Astrocyte of the cerebellum (primary cell): ENCODE data around the gene MS4A18.

Experiments
- DNase-seq: peaks from one replicate; pipeline ENCODE4 v3.0.0-alpha.2; 2011; ENCODE audit warnings: low read depth
- H3K4me3 ChIP-seq: 2 replicates; pipeline ENCODE4 v1.5.1; 2011; ENCODE audit warnings: mild to moderate bottlenecking, low read depth, low read length, moderate library complexity
- in situ Hi-C: cut with HindIII; loops from 2 replicates; pipeline ENCODE4 v1.10.0; 2017; ENCODE audit warnings: low sequenced_read_pairs
- TF ChIP-seq, protein P1 (sequence below): IDR thresholded peaks from 2 replicates; pipeline ENCODE4 v1.5.1; 2012; ENCODE audit warnings: low read length, low read depth, moderate library complexity, mild to moderate bottlenecking; ENCODE audit errors: missing control alignments

MS4A18 gene

DNA sequence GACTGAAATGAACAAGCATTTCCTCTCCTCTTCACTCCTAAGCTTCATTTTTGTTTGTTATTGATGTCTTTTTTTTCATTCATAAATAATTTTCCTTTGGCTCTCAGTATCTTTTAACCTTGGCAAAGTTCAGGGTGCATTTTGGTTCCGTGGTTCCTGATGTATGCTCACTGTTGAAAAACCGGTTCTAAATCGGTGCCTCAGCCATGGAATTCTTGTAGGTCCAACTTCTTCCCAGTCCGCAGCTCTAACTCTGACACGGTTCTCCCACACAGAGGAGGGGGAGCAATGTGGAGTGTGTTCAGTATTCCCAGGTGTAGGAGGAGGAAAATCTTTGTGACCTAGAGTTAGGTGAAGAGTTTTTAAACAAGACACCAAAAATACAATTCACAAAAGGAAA, 19.6 kb downstream of the MS4A18 start:
- TF ChIP-seq, protein P1, sequence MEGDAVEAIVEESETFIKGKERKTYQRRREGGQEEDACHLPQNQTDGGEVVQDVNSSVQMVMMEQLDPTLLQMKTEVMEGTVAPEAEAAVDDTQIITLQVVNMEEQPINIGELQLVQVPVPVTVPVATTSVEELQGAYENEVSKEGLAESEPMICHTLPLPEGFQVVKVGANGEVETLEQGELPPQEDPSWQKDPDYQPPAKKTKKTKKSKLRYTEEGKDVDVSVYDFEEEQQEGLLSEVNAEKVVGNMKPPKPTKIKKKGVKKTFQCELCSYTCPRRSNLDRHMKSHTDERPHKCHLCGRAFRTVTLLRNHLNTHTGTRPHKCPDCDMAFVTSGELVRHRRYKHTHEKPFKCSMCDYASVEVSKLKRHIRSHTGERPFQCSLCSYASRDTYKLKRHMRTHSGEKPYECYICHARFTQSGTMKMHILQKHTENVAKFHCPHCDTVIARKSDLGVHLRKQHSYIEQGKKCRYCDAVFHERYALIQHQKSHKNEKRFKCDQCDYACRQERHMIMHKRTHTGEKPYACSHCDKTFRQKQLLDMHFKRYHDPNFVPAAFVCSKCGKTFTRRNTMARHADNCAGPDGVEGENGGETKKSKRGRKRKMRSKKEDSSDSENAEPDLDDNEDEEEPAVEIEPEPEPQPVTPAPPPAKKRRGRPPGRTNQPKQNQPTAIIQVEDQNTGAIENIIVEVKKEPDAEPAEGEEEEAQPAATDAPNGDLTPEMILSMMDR, result no peak
- no peak overlapping the region for H3K4me3 ChIP-seq
- no peak for DNase-seq
- in situ Hi-C loops, result no loop called here

DNA sequence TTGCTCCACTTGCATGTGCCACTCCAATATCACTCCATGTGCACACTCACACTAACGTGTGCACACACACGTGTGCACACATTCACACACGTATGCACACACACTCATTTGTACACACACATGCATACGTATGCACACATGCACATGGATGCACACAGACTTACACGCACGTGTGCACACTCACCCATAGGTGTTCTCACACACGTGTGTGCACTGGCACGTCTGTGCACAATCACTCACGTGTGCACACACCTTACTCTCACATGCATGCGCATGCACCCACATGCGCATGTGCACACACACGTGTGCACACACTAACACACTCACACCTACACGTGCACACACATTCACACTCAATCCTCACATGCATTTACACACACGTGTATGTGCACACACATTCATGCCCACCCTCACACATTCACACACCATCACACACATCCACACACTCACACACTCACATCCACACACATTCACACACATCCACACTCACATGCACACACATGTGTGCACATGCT, 22.9 kb downstream of the MS4A18 start:
- in situ Hi-C loops, result no loop called here
- DNase-seq, result no peak
- no peak overlapping the region for H3K4me3 ChIP-seq
- TF ChIP-seq, protein P1, result no peak

DNA sequence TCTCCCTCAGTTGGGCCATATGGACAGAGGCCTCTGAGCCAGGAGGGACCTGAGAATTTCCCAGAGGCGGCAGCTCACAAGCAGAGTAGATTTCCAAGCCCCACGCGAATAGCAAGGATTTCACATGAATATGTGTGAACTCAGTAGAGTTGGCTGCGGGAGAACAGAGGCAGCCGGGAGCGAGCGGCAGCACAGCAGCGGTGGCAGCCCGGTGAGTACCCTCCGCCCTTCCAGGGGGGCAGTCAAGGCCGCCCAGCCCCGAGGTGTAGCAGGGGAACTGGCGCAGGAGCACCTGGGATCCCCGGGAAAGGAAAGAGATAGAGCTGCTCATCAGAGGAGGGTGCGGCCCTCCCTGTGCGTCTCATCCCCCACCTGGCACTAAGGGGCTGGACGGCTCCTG, 23.7 kb downstream of the MS4A18 start:
- TF ChIP-seq, protein P1, result no peak
- no peak for DNase-seq
- H3K4me3 ChIP-seq, result no peak overlapping the region
- in situ Hi-C loops, result no loop called here

DNA sequence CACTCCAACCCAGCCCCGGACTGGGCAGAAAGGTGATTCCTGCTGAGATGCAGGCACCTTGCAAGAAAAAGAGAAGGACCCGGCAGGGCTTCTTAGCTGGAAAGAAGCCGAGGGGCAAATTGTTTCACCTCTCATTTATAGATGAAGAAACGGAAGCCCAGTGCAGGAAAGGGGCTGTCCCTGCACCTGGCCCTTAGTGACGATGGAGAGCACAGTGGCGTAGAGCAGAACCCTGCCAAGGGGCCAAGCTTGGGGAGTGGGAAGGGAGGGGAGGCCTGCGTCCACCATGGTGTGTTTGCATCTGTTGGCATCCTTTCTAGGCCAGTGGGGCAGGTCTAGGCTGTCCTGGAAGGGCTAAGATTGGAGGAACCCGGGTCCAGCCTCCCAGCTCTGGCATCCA, 24.3 kb downstream of the MS4A18 start:
- no peak overlapping the region for H3K4me3 ChIP-seq
- TF ChIP-seq, protein P1, result no peak
- in situ Hi-C loops, result no loop called here
- DNase-seq, result no peak

DNA sequence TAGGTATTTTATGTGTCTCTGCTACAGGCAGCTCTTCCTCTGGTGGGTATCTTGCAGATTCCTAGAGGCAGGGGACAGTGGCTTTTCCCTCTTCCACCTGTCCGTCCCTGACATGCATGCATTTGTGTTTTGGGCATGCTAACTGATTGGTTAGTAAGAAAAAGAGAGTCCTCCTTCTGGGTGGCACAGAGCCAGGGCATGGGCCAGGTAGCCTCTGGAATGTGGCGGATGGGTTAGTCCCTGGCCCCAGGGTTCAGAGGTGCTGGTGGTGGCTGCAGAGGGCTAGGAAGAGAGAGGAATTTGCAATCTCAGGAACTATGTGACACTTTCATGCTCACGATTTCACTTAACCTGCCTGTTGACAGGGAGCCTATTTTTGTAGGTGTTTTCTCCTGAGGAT, 26.4 kb downstream of the MS4A18 start:
- in situ Hi-C loops, result no loop called here

DNA sequence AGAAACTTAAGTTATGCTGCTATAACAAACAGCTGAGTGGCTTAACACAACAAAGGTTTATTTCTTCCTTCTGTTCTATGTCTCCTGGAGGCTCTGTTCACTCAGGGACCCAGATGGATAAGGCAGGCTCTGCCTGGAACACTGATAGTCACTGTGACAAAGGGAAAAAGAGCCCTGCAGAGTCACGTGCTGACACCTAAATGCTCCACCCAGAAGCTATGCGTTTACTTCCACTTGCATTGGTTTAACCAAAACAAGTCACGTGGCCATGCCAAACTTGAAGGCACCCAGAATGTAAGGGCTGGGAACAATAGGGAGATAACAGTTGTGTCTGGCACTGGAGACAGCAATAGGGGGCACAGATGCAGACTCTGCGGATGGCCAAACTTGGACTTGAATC, 28.8 kb downstream of the MS4A18 start:
- TF ChIP-seq, protein P1, result no peak
- in situ Hi-C loops, result no loop called here
- no peak for DNase-seq
- no peak overlapping the region for H3K4me3 ChIP-seq

More for the DNA sequence above, 26.4 kb downstream of the MS4A18 start:
- TF ChIP-seq, protein P1, result no peak
- H3K4me3 ChIP-seq, result no peak overlapping the region
- no peak for DNase-seq

DNA sequence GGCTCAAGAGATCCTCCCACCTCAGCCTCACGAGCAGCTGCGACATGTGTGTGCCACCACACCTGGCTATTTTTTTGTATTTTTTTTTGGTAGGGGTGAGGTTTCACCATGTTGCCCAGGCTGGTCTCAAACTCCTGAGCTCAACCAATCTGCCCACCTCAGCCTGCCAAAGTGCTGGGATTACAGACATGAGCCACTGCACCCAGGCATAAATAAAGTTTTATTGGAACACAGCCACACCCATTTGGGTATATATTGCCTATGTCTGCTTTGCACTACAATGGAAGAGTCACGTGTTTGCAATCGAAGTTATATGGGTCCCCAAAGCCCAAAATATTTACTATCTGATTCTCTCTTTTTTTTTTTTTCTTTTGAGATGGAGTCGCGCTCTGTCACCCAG, 30.4 kb downstream of the MS4A18 start:
- in situ Hi-C loops, result no loop called here
- TF ChIP-seq, protein P1, result no peak
- H3K4me3 ChIP-seq, result no peak overlapping the region
- no peak for DNase-seq
